ENCODE results near the gene THTPA. TPM values are rescaled to one million over a fixed set of nuclear protein-coding genes. Genes with fewer than 3 reads are reported as not detected.
A peak's percentile ranks its signal among the peaks of the same experiment; 100 is the strongest.

THTPA gene
- total RNA-seq, 2 donors from 2014 or later: 13.0 to 17.0 TPM

DNA sequence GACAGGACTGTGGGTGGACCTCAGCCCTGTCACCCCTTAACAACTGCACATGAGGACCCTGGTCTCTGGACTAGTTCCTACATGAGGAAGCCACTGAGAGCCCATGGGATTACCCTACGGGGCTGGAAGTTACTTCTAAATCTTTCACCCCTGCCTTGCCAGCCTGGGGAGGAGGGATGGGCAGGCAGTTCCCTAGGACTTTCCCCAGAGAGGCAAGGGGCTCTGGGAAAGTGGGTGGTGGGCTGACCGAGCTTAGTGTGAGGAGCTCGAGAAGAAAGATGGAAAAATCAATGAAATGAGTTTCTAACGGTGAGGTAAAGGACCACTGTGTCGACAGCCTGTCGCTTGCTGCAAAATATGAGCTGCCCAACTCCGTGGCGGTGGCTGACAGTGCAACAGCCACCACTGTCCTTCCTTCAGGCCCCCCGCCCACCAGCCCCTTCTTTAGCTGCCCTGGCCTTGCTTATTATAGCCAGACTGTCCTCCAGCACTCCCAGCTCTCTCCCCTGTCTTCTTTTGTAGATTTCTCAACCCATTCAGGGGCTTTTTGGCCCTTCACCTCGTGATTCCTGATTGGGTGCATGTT is 9.5 kb upstream of the THTPA start:
- Histone ChIP-seq H3K4me3 (ENCODE audit: low read length) (no peak overlapping the region), H3K9me3 (ENCODE audit: control insufficient read depth, low read length) (no peaks in the 10 kb centered on the region), H3K4me1 (ENCODE audit: control insufficient read depth, insufficient read depth, low read length) (no peaks in the 10 kb centered on the region), H3K27ac (ENCODE audit: low read depth, low read length) (no peak overlapping the region), H3K36me3 (ENCODE audit: control insufficient read depth, insufficient read depth, low read length) (peaks cover 6% of the 10 kb centered on the region), H3K9ac (ENCODE audit: extremely low read depth, low read length, poor library complexity, severe bottlenecking) (no peak overlapping the region), H3K27me3 (ENCODE audit: control insufficient read depth, insufficient read depth, low read length, poor library complexity, severe bottlenecking) (no peaks in the 10 kb centered on the region)
- H3K4me3 Mint-ChIP-seq: no peak overlapping the region
- H3K27me3 Mint-ChIP-seq (ENCODE audit: insufficient read depth): no peaks in the 10 kb centered on the region
- 86 to 88% methylated on average over 7 to 10 of the region's 10 CpGs for WGBS, 2 experiments (ENCODE audit: insufficient coverage in 1 of 2, insufficient read length in 1 of 2)
- TF ChIP-seq, protein P1, sequence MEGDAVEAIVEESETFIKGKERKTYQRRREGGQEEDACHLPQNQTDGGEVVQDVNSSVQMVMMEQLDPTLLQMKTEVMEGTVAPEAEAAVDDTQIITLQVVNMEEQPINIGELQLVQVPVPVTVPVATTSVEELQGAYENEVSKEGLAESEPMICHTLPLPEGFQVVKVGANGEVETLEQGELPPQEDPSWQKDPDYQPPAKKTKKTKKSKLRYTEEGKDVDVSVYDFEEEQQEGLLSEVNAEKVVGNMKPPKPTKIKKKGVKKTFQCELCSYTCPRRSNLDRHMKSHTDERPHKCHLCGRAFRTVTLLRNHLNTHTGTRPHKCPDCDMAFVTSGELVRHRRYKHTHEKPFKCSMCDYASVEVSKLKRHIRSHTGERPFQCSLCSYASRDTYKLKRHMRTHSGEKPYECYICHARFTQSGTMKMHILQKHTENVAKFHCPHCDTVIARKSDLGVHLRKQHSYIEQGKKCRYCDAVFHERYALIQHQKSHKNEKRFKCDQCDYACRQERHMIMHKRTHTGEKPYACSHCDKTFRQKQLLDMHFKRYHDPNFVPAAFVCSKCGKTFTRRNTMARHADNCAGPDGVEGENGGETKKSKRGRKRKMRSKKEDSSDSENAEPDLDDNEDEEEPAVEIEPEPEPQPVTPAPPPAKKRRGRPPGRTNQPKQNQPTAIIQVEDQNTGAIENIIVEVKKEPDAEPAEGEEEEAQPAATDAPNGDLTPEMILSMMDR (conservative IDR thresholded peaks at IDR 0.05): no peak
- H3K9me3 Mint-ChIP-seq: no peaks in the 10 kb centered on the region
- no peak overlapping the region for H3K27ac Mint-ChIP-seq
- DNase-seq: no peak
- peaks cover 6% of the 10 kb centered on the region for H3K36me3 Mint-ChIP-seq (ENCODE audit: low read depth)
- peaks cover 21% of the 10 kb centered on the region for H3K4me1 Mint-ChIP-seq

- Histone ChIP-seq H3K36me3 (ENCODE audit: control insufficient read depth, insufficient read depth, low read length) (peaks cover 5% of the 10 kb centered on the region), H3K9ac (ENCODE audit: extremely low read depth, low read length, poor library complexity, severe bottlenecking) (no peak overlapping the region), H3K27me3 (ENCODE audit: control insufficient read depth, insufficient read depth, low read length, poor library complexity, severe bottlenecking) (no peaks in the 10 kb centered on the region), H3K4me3 (ENCODE audit: low read length) (no peak overlapping the region), H3K27ac (ENCODE audit: low read depth, low read length) (peak overlapping the region; percentile 61), H3K9me3 (ENCODE audit: control insufficient read depth, low read length) (no peaks in the 10 kb centered on the region), H3K4me1 (ENCODE audit: control insufficient read depth, insufficient read depth, low read length) (no peaks in the 10 kb centered on the region)
- no peak for DNase-seq
- H3K36me3 Mint-ChIP-seq (ENCODE audit: low read depth): peaks cover 4% of the 10 kb centered on the region
- peaks cover 24% of the 10 kb centered on the region for H3K4me1 Mint-ChIP-seq
- TF ChIP-seq, protein P1 (conservative IDR thresholded peaks at IDR 0.05): no peak
- no peak overlapping the region for H3K4me3 Mint-ChIP-seq
- 74 to 79% methylated on average over 2 of the region's 2 CpGs for WGBS, 2 experiments (ENCODE audit: insufficient coverage in 1 of 2, insufficient read length in 1 of 2)
- H3K27ac Mint-ChIP-seq: no peak overlapping the region
- H3K9me3 Mint-ChIP-seq: no peaks in the 10 kb centered on the region
- no peaks in the 10 kb centered on the region for H3K27me3 Mint-ChIP-seq (ENCODE audit: insufficient read depth)
These were observed 8.1 kb upstream of the THTPA start for GRCh38 chr14:23547924-23548323.

GRCh38 chr14:23548351-23549318 is 7.4 kb upstream of the THTPA start:
- no peaks in the 10 kb centered on the region for H3K36me3 Mint-ChIP-seq (ENCODE audit: low read depth)
- peaks cover 24% of the 10 kb centered on the region for H3K4me1 Mint-ChIP-seq
- peak overlapping the region; percentile 61 for H3K27ac ChIP-seq (ENCODE audit: low read depth, low read length)
- H3K27me3 Mint-ChIP-seq (ENCODE audit: insufficient read depth): no peaks in the 10 kb centered on the region
- no peaks in the 10 kb centered on the region for H3K9me3 ChIP-seq (ENCODE audit: control insufficient read depth, low read length)
- no peaks in the 10 kb centered on the region for H3K9me3 Mint-ChIP-seq
- no peaks in the 10 kb centered on the region for H3K4me1 ChIP-seq (ENCODE audit: control insufficient read depth, insufficient read depth, low read length)
- H3K27ac Mint-ChIP-seq: no peak overlapping the region
- H3K4me3 Mint-ChIP-seq: no peak overlapping the region
- no peak overlapping the region for H3K4me3 ChIP-seq (ENCODE audit: low read length)
- no peaks in the 10 kb centered on the region for H3K36me3 ChIP-seq (ENCODE audit: control insufficient read depth, insufficient read depth, low read length)
- WGBS, 2 experiments (ENCODE audit: insufficient coverage in 1 of 2, insufficient read length in 1 of 2): 38 to 41% methylated on average over 17 to 18 of the region's 18 CpGs
- no peak overlapping the region for H3K9ac ChIP-seq (ENCODE audit: extremely low read depth, low read length, poor library complexity, severe bottlenecking)
- H3K27me3 ChIP-seq (ENCODE audit: control insufficient read depth, insufficient read depth, low read length, poor library complexity, severe bottlenecking): no peaks in the 10 kb centered on the region
- TF ChIP-seq, protein P1 (conservative IDR thresholded peaks at IDR 0.05): no peak
- peak; percentile 81 for DNase-seq

Measured in endodermal cell (in vitro differentiated cells).